ENCODE data around the gene TRDMT1. TPM values are rescaled to one million over a fixed set of nuclear protein-coding genes. Genes with fewer than 3 reads are reported as not detected.

The TRDMT1 gene
- total RNA-seq, 1 donor: 19.1 TPM

DNA sequence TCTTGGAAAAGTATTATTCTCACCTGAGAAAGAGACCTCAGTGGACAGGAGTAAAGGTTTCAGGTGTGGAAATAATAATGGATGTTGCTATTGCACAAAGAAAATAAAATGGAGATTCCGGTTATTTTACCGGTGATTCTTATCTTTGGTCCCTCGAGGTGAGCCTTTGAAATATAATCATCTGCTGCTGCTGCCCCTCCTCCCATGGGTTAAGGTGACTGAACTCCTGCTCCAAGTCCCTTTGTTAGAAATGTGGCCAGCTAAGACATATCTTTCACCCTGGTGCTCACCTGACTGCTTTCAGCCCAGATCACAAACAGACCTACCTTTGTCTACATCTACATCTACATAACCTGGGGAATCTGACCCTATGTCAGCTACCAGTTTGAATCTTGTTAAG lies 77.5 kb downstream of the TRDMT1 start:
- H3K4me3 ChIP-seq (ENCODE audit: low read depth, low read length): no peak overlapping the region
- no peak for DNase-seq (ENCODE audit: low read depth)
- TF ChIP-seq, protein P1, sequence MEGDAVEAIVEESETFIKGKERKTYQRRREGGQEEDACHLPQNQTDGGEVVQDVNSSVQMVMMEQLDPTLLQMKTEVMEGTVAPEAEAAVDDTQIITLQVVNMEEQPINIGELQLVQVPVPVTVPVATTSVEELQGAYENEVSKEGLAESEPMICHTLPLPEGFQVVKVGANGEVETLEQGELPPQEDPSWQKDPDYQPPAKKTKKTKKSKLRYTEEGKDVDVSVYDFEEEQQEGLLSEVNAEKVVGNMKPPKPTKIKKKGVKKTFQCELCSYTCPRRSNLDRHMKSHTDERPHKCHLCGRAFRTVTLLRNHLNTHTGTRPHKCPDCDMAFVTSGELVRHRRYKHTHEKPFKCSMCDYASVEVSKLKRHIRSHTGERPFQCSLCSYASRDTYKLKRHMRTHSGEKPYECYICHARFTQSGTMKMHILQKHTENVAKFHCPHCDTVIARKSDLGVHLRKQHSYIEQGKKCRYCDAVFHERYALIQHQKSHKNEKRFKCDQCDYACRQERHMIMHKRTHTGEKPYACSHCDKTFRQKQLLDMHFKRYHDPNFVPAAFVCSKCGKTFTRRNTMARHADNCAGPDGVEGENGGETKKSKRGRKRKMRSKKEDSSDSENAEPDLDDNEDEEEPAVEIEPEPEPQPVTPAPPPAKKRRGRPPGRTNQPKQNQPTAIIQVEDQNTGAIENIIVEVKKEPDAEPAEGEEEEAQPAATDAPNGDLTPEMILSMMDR (IDR thresholded peaks at IDR 0.05; ENCODE audit: insufficient read depth, low read length): no peak

GRCh38 chr10:17122726-17123661 lies 78.5 kb downstream of the TRDMT1 start:
- no peak overlapping the region for H3K4me3 ChIP-seq (ENCODE audit: low read depth, low read length)
- TF ChIP-seq, protein P1 (IDR thresholded peaks at IDR 0.05; ENCODE audit: insufficient read depth, low read length): no peak
- DNase-seq (ENCODE audit: low read depth): peak; percentile 52

DNA sequence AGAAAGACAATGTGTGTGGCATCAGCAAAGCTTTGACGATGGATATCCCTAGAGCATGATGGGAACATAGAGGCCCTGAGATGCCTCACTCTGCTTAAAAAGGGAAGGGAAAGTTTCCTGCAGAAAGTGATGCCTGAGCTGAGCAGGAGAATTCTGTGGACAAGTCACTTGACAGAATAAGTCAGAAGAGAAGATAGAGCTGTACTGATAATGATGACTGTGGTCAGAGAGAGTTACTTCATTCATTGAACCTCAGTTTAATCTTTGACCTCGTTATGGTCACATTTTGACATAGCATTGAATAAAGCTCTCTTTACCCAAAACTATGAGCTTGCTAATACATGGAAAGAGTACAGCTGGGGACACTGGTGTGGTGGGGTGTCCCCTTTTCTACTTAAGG lies 79.4 kb downstream of the TRDMT1 start:
- H3K4me3 ChIP-seq (ENCODE audit: low read depth, low read length): no peak overlapping the region
- TF ChIP-seq, protein P1 (IDR thresholded peaks at IDR 0.05; ENCODE audit: insufficient read depth, low read length): no peak
- no peak for DNase-seq (ENCODE audit: low read depth)

DNA sequence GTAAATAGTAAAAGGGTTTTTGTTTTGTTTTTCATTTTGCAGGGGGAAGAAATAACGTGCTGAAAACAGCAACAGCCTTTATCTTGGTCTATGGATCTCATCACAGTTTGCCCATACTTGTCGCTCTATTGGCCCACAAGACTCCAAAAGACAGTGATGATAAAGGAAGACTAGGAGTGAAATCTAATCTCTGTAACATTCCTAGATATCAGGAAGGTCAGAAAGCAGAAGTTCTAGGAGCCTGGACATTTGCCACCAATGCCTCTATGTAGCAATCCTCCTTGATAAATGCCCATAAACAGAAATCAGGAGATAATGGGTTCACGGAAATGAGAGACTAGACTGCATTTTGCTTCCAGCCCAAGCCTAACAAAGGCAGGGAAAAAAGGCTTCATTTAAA lies 80.8 kb downstream of the TRDMT1 start:
- TF ChIP-seq, protein P1 (IDR thresholded peaks at IDR 0.05; ENCODE audit: insufficient read depth, low read length): no peak
- no peak for DNase-seq (ENCODE audit: low read depth)
- H3K4me3 ChIP-seq (ENCODE audit: low read depth, low read length): no peak overlapping the region

DNA sequence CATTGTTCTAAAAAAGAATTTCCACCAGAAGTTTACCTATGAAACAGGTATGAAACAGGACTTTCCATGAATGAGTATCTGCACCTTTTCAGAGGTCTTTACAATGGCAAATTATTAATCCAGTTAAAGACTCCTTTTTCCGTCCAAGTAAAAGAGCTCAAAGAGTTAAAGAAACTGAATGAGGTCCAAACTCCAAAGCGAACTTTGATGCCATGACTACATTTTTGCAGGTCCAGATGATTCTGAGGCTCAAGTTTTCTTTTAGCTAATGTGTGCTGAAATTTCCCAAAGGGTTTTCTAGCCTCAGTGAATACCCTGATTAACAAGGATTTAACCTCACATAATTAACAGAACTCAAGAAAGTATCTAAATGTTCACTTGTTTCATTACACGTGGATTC lies 81.6 kb downstream of the TRDMT1 start:
- no peak overlapping the region for H3K4me3 ChIP-seq (ENCODE audit: low read depth, low read length)
- TF ChIP-seq, protein P1 (IDR thresholded peaks at IDR 0.05; ENCODE audit: insufficient read depth, low read length): no peak
- no peak for DNase-seq (ENCODE audit: low read depth)

DNA sequence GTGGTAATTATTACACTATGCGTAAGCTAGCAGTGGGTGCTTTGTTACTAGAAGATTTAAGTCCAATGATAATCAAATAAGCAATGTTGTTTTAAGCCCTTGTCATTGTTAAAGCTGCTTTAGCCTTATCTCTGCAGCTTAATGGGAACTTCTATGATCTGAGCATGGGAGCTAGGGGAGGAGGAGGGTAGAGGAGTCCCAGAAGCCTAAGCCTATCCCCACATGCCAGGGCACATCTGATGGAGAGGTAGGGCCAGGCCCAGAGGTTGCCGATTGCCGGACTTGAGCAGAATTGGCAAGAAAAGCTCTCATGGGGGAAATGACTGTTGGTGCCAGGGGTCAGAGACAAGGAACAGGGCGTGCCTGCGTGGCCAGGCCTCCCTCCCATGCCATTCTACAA lies 85.3 kb downstream of the TRDMT1 start:
- H3K4me3 ChIP-seq (ENCODE audit: low read depth, low read length): no peak overlapping the region
- TF ChIP-seq, protein P1 (IDR thresholded peaks at IDR 0.05; ENCODE audit: insufficient read depth, low read length): no peak
- no peak for DNase-seq (ENCODE audit: low read depth)

Measured in fibroblast of the aortic adventitia (primary cell).